HT-29 (cell line): Measurements from ENCODE around the gene ABCG8. TPM values are rescaled to one million over a fixed set of nuclear protein-coding genes. Genes with fewer than 3 reads are reported as not detected.
"Not testable (repeated sequence)": the region's sequence is repeated elsewhere in the genome, so short reads cannot be mapped to it uniquely, and the experiment has no call there.

Source experiments
- DNase-seq: peaks from one replicate; pipeline ENCODE4 v3.0.0-alpha.2; 2015; ENCODE audit warnings: low spot score
- small RNA-seq: library from RNA; depleted of rRNA; stranded (forward); fragments of <200 nt; gene quantifications from one replicate; pipeline ENCODE3, GENCODE V24; 2014
- total RNA-seq: library from RNA; depleted of rRNA; stranded (reverse); fragments of >200 nt; shearing (Covaris generic); gene quantifications from 2 replicates; pipeline ENCODE4 v1.2.3, GENCODE V29; 2014; rRNA removed

ABCG8 gene
- total RNA-seq, 1 experiment from 2014 or later: not detected

GRCh38 chr2:43911136-43911790 is 72.5 kb downstream of the ABCG8 start:
- not testable (repeated sequence) for DNase-seq

- no peak for DNase-seq
Observed at GRCh38 chr2:43924463-43924862, 85.7 kb downstream of the ABCG8 start.

- DNase-seq: no peak
Observed at GRCh38 chr2:43925431-43925830, 86.7 kb downstream of the ABCG8 start.

GRCh38 chr2:43927442-43927841 is 88.7 kb downstream of the ABCG8 start:
- DNase-seq: no peak

GRCh38 chr2:43931293-43931692 is 92.5 kb downstream of the ABCG8 start:
- no peak for DNase-seq

Small RNAs within 50 kb of the gene (small RNA-seq; reads per million reads assigned to genes)
- gene RN7SL455P (not detected), gene RNU6-1048P (not detected)

Other genes starting within 250 kb of the ABCG8 start
- 22.0 and 28.7 TPM in 2 replicates for gene THADA, start 242.9 kb upstream of the ABCG8 start, total RNA-seq
- gene PLEKHH2, start 201.7 kb upstream of the ABCG8 start, total RNA-seq: 1.5 and 3.8 TPM in 2 replicates
- gene C1GALT1C1L, start 162.5 kb upstream of the ABCG8 start, total RNA-seq: 0.78 and 1.4 TPM in 2 replicates
- 6.5 and 9.7 TPM in 2 replicates for gene DYNC2LI1, start 64.9 kb upstream of the ABCG8 start, total RNA-seq
- gene ABCG5, start 132 bp upstream of the ABCG8 start, total RNA-seq: not detected in 2 replicates
- 49.3 and 53.9 TPM in 2 replicates for gene LRPPRC, start 157.0 kb downstream of the ABCG8 start, total RNA-seq